GM19438 (cell line): ENCODE results near the gene COTL1.
"Not testable (repeated sequence)": the region's sequence is repeated elsewhere in the genome, so short reads cannot be mapped to it uniquely, and the experiment has no call there.

Experiments
- ATAC-seq: cut with Tn5 transposase; IDR thresholded peaks from one replicate; pipeline ENCODE4 v1.9.1; 2021; ENCODE audit warnings: low read depth; ENCODE audit not compliant: unreplicated experiment

COTL1 gene

GRCh38 chr16:84535408-84535807, 82.5 kb downstream of the COTL1 start:
- no peak for ATAC-seq

GRCh38 chr16:84534815-84535214, 83.1 kb downstream of the COTL1 start:
- ATAC-seq: no peak

GRCh38 chr16:84532855-84533486, 84.9 kb downstream of the COTL1 start:
- ATAC-seq: no peak

GRCh38 chr16:84532291-84532724, 85.6 kb downstream of the COTL1 start:
- ATAC-seq: no peak

- no peak for ATAC-seq
Measured at GRCh38 chr16:84531671-84532111, 86.2 kb downstream of the COTL1 start.

GRCh38 chr16:84530590-84530989, 87.3 kb downstream of the COTL1 start:
- no peak for ATAC-seq

GRCh38 chr16:84529607-84530006, 88.3 kb downstream of the COTL1 start:
- no peak for ATAC-seq

- no peak for ATAC-seq
Measured at GRCh38 chr16:84528322-84528721, 89.6 kb downstream of the COTL1 start.

- no peak for ATAC-seq
Measured at GRCh38 chr16:84527532-84528269, 90.2 kb downstream of the COTL1 start.

GRCh38 chr16:84526794-84527531, 90.9 kb downstream of the COTL1 start:
- no peak for ATAC-seq

- ATAC-seq: not testable (repeated sequence)
Measured at GRCh38 chr16:84524941-84525581, 92.8 kb downstream of the COTL1 start.

GRCh38 chr16:84524346-84524920, 93.4 kb downstream of the COTL1 start:
- no peak for ATAC-seq

- ATAC-seq: no peak
Measured at GRCh38 chr16:84521497-84521770, 96.4 kb downstream of the COTL1 start.

GRCh38 chr16:84520725-84521496, 97.0 kb downstream of the COTL1 start:
- ATAC-seq: no peak

- ATAC-seq: no peak
Measured at GRCh38 chr16:84519855-84520254, 98.0 kb downstream of the COTL1 start.

GRCh38 chr16:84518804-84519341, 99.0 kb downstream of the COTL1 start:
- ATAC-seq: no peak

- ATAC-seq: not testable (repeated sequence)
Measured at GRCh38 chr16:84518220-84518619, 99.7 kb downstream of the COTL1 start.

- no peak for ATAC-seq
Measured at GRCh38 chr16:84517366-84517765, 100.5 kb downstream of the COTL1 start.
